IMR-90 (cell line): Measurements from ENCODE around the gene SLC2A13. TPM values are rescaled to one million over a fixed set of nuclear protein-coding genes. Genes with fewer than 3 reads are reported as not detected.

Experiments
- ATAC-seq: fragments of 200-7000 bp; cut with Tn5 transposase; 2 replicates; pipeline ENCODE4 v1.9.1; 2020; ENCODE audit warnings: low read depth, mild to moderate bottlenecking, moderate library complexity
- BruUV-seq: library from RNA; stranded (reverse); fragments of 400-500 nt; replicated peaks from 2 replicates; lab custom pipeline; 2021; lab: Mats Ljungman, UMichigan
- CTCF ChIA-PET: fragments of 300-600 bp; formaldehyde crosslinking; extraction: SDS; loops from one replicate; lab custom pipeline; 2021; ENCODE audit warnings: antibody characterized with exemption; lab: Yijun Ruan, JAX
- POLR2A ChIA-PET: fragments of 300-600 bp; sonication (Branson Sonifier 250); formaldehyde crosslinking; loops from one replicate; lab custom pipeline; 2022; ENCODE audit warnings: antibody characterized with exemption; ENCODE audit not compliant: unreplicated experiment; lab: Charles Lee
- DNase-seq: peaks from one replicate; pipeline ENCODE4 v3.0.0; 2013
- H2AFZ ChIP-seq: replicated peaks from 2 replicates; pipeline ENCODE3; 2013; ENCODE audit warnings: low read length, mild to moderate bottlenecking; ENCODE audit not compliant: poor library complexity
- H2AK5ac ChIP-seq: 2 replicates; pipeline ENCODE4 v1.6.1; 2013; ENCODE audit warnings: low read depth, low read length, inconsistent platforms
- H2AK9ac ChIP-seq: replicated peaks from 2 replicates; pipeline ENCODE3; 2013; ENCODE audit warnings: mild to moderate bottlenecking, low read depth, low read length, moderate library complexity; ENCODE audit not compliant: poor library complexity
- H2BK120ac ChIP-seq: 2 replicates; pipeline ENCODE4 v1.6.1; 2013; ENCODE audit warnings: low read depth, low read length, inconsistent platforms
- H2BK15ac ChIP-seq: 3 replicates; pipeline ENCODE4 v1.6.1; 2013; ENCODE audit warnings: low read depth, low read length, inconsistent platforms
- H2BK20ac ChIP-seq: 2 replicates; pipeline ENCODE4 v1.6.1; 2013; ENCODE audit warnings: low read depth, mild to moderate bottlenecking, inconsistent platforms, low read length, moderate library complexity
- H2BK5ac ChIP-seq: 2 replicates; pipeline ENCODE4 v1.6.1; 2013; ENCODE audit warnings: mild to moderate bottlenecking, low read depth, low read length, inconsistent platforms; ENCODE audit not compliant: poor library complexity, severe bottlenecking
- H3K14ac ChIP-seq: replicated peaks from 2 replicates; pipeline ENCODE4 v1.6.1; 2013; ENCODE audit warnings: low read depth, low read length, inconsistent platforms
- H3K18ac ChIP-seq: 2 replicates; pipeline ENCODE4 v1.6.1; 2013; ENCODE audit warnings: low read depth, low read length, control low read depth
- H3K23ac ChIP-seq: 2 replicates; pipeline ENCODE4 v1.6.1; 2013; ENCODE audit warnings: low read depth, low read length, inconsistent platforms
- H3K27ac ChIP-seq: 2 replicates; pipeline ENCODE4 v1.5.1; 2013; ENCODE audit warnings: mild to moderate bottlenecking, control low read depth, low read length; ENCODE audit not compliant: insufficient read depth
- H3K27me3 ChIP-seq: 2 replicates; pipeline ENCODE4 v1.6.1; 2013; ENCODE audit warnings: low read length; ENCODE audit not compliant: control insufficient read depth, insufficient read depth
- H3K36me3 ChIP-seq: 2 replicates; pipeline ENCODE4 v1.6.1; 2013; ENCODE audit warnings: low read length, mixed read lengths; ENCODE audit not compliant: control insufficient read depth, insufficient read depth
- H3K4ac ChIP-seq: 2 replicates; pipeline ENCODE4 v1.6.1; 2013; ENCODE audit warnings: low read depth, low read length, inconsistent platforms
- H3K4me1 ChIP-seq: 2 replicates; pipeline ENCODE4 v1.6.1; 2013; ENCODE audit warnings: low read length, mixed read lengths; ENCODE audit not compliant: control insufficient read depth, insufficient read depth
- H3K4me2 ChIP-seq: 2 replicates; pipeline ENCODE4 v1.6.1; 2013; ENCODE audit warnings: low read depth, mild to moderate bottlenecking, control low read depth, low read length, moderate library complexity
- H3K4me3 ChIP-seq: 2 replicates; pipeline ENCODE4 v1.5.1; 2013; ENCODE audit warnings: low read depth, mild to moderate bottlenecking, control low read depth, low read length, moderate library complexity; ENCODE audit not compliant: insufficient read depth
- H3K56ac ChIP-seq: 2 replicates; pipeline ENCODE4 v1.6.1; 2013; ENCODE audit warnings: low read length, inconsistent platforms; ENCODE audit not compliant: insufficient read depth; ENCODE audit errors: extremely low read depth
- H3K79me1 ChIP-seq, 2 experiments: 2 replicates each; pipeline ENCODE4 v1.6.1; 2013; ENCODE audit warnings: low read length in 2 of 2, inconsistent platforms in 1 of 2, low read depth in 1 of 2
- H3K9ac ChIP-seq: 2 replicates; pipeline ENCODE4 v1.6.1; 2013; ENCODE audit warnings: low read depth, low read length, control low read depth
- H3K9me1 ChIP-seq: 2 replicates; pipeline ENCODE4 v1.6.1; 2013; ENCODE audit warnings: low read length, inconsistent platforms; ENCODE audit not compliant: insufficient read depth
- H3K9me3 ChIP-seq: 2 replicates; pipeline ENCODE4 v1.6.1; 2013; ENCODE audit warnings: low read length; ENCODE audit not compliant: control insufficient read depth, insufficient read depth
- H4K20me1 ChIP-seq: 2 replicates; pipeline ENCODE4 v1.6.1; 2013; ENCODE audit warnings: low read length, inconsistent platforms; ENCODE audit not compliant: insufficient read depth
- H4K5ac ChIP-seq: 2 replicates; pipeline ENCODE4 v1.6.1; 2013; ENCODE audit warnings: mild to moderate bottlenecking, low read depth, low read length, control low read depth
- H4K8ac ChIP-seq, 2 experiments: 2 replicates each; pipeline ENCODE4 v1.6.1; 2013; ENCODE audit warnings: low read depth in 2 of 2, low read length in 2 of 2, control low read depth in 1 of 2, inconsistent platforms in 1 of 2
- H4K91ac ChIP-seq: 2 replicates; pipeline ENCODE4 v1.6.1; 2013; ENCODE audit warnings: low read depth, low read length, inconsistent platforms; ENCODE audit not compliant: insufficient read depth
- BHLHE40 ChIP-seq: fragments of 150-350 bp; IDR thresholded peaks from 2 replicates; pipeline ENCODE4 v1.6.1; 2016; ENCODE audit warnings: mild to moderate bottlenecking, low read depth, low read length
- CEBPB ChIP-seq: IDR thresholded peaks from 2 replicates; pipeline ENCODE4 v1.6.1; 2012; ENCODE audit warnings: low read depth, low read length, improper control_type of control experiment
- CHD1 ChIP-seq: IDR thresholded peaks from 2 replicates; pipeline ENCODE4 v1.6.1; 2012; ENCODE audit warnings: low read depth, low read length, improper control_type of control experiment
- CTCF ChIP-seq: conservative IDR thresholded peaks from 2 replicates; pipeline ENCODE4 v1.5.1; 2012; ENCODE audit warnings: mild to moderate bottlenecking, low read depth, low read length, improper control_type of control experiment
- ELK1 ChIP-seq: fragments of 150-350 bp; IDR thresholded peaks from 2 replicates; pipeline ENCODE4 v1.6.1; 2016; ENCODE audit warnings: low read depth, mild to moderate bottlenecking, low read length, moderate library complexity, borderline replicate concordance
- FOS ChIP-seq: fragments of 150-350 bp; IDR thresholded peaks from 2 replicates; pipeline ENCODE4 v1.6.1; 2016; ENCODE audit warnings: low read depth, low read length
- MAFK ChIP-seq: IDR thresholded peaks from 2 replicates; pipeline ENCODE4 v1.6.1; 2012; ENCODE audit warnings: low read depth, low read length, improper control_type of control experiment
- MAZ ChIP-seq: IDR thresholded peaks from 2 replicates; pipeline ENCODE4 v1.6.1; 2012; ENCODE audit warnings: low read depth, mild to moderate bottlenecking, low read length, improper control_type of control experiment, moderate library complexity, borderline replicate concordance
- MXI1 ChIP-seq: IDR thresholded peaks from 2 replicates; pipeline ENCODE4 v1.6.1; 2012; ENCODE audit warnings: low read depth, mild to moderate bottlenecking, low read length, moderate library complexity, borderline replicate concordance
- NFE2L2 ChIP-seq: fragments of 150-350 bp; IDR thresholded peaks from 2 replicates; pipeline ENCODE4 v1.6.1; 2016; ENCODE audit warnings: low read depth, mild to moderate bottlenecking, low read length
- POLR2A ChIP-seq: IDR thresholded peaks from 2 replicates; pipeline ENCODE4 v1.6.1; 2012; ENCODE audit warnings: mild to moderate bottlenecking, low read depth, low read length
- RAD21 ChIP-seq: IDR thresholded peaks from 2 replicates; pipeline ENCODE4 v1.6.1; 2012; ENCODE audit warnings: low read length, improper control_type of control experiment
- RCOR1 ChIP-seq: IDR thresholded peaks from 2 replicates; pipeline ENCODE4 v1.6.1; 2012; ENCODE audit warnings: mild to moderate bottlenecking, low read length, improper control_type of control experiment; ENCODE audit not compliant: insufficient replicate concordance
- RFX5 ChIP-seq: IDR thresholded peaks from 2 replicates; pipeline ENCODE4 v1.8.0; 2012; ENCODE audit warnings: low read depth, mild to moderate bottlenecking, low read length, moderate library complexity
- SMC3 ChIP-seq: fragments of 150-350 bp; IDR thresholded peaks from 2 replicates; pipeline ENCODE4 v1.6.1; 2016; ENCODE audit warnings: low read depth, mild to moderate bottlenecking, antibody characterized with exemption, low read length, moderate library complexity
- USF2 ChIP-seq: fragments of 150-350 bp; IDR thresholded peaks from 2 replicates; pipeline ENCODE4 v1.6.1; 2017; ENCODE audit warnings: mild to moderate bottlenecking, antibody characterized with exemption, low read length, low read depth
- WGBS, 2 experiments: methylation state at CpG; one replicate each; pipeline versions ENCODE4 v1.1.5 to v1.1.7; 2013; ENCODE audit warnings: missing lambda C conversion rate in 2 of 2; ENCODE audit not compliant: insufficient read length in 1 of 2; ENCODE audit errors: extremely low coverage in 2 of 2; 5-methylcytosine and 5-hydroxymethylcytosine counted together
- dilution Hi-C: fragments of 300-500 bp; cut with HindIII; formaldehyde crosslinking; loops from one replicate; pipeline ENCODE4 v1.14.3; 2018; ENCODE audit warnings: low sequenced_read_pairs; ENCODE audit not compliant: unreplicated experiment
- in situ Hi-C: fragments of 300-500 bp; cut with MboI; formaldehyde crosslinking; loops from 3 replicates; pipeline ENCODE4 v1.14.3; 2019; ENCODE audit warnings: low sequenced_read_pairs, inconsistent platforms, mixed read lengths
- intact Hi-C: fragments of 100-400 bp; cut with micrococcal nuclease; formaldehyde crosslinking; loops from 2 replicates; pipeline ENCODE4 v1.10.0; 2022
- polyA plus RNA-seq, 3 experiments: library from polyadenylated mRNA; depleted of rRNA; stranded (reverse); fragments of >200 nt; gene quantifications; 2 replicates each; pipeline ENCODE4 v1.2.3, GENCODE V29; 2012; ENCODE audit warnings: low replicate concordance in 1 of 3
- total RNA-seq: library from RNA; depleted of rRNA; stranded (reverse); fragments of >200 nt; gene quantifications from 2 replicates; pipeline ENCODE4 v1.2.3, GENCODE V29; 2012

The SLC2A13 gene
- total and polyA plus RNA-seq, 2 of the 4 experiments (the other 2 are of a cell fraction), result 1.5 to 3.9 TPM

GRCh38 chr12:39872425-39872824, 233.5 kb downstream of the SLC2A13 start:
- H2BK15ac ChIP-seq, result no peak overlapping the region
- H3K18ac ChIP-seq, result no peak overlapping the region
- no peak overlapping the region for H2BK5ac ChIP-seq
- no CpG with 5 or more reads among the region's 3 CpGs for WGBS, 2 experiments
- in situ Hi-C loops (no loop called here), dilution Hi-C loops (no loop called here), intact Hi-C loops (no loop called here)
- H2AK5ac ChIP-seq, result no peak overlapping the region
- no peak overlapping the region for H3K4me3 ChIP-seq
- ChIA-PET CTCF (interaction anchor here (0.6 kb wide), 1 partner anchor 463 kb away, joined by 3 read pairs; no protein-coding TSS in a partner anchor), POLR2A (no interaction called here)
- H4K20me1 ChIP-seq, result no peaks in the 10 kb centered on the region
- no peak overlapping the region for H3K9ac ChIP-seq
- H2BK20ac ChIP-seq, result no peak overlapping the region
- no peak; the same call in 1 of the 2 replicates for ATAC-seq
- no peaks in the 10 kb centered on the region for H3K79me1 ChIP-seq
- H3K4ac ChIP-seq, result no peak overlapping the region
- no peak overlapping the region for H3K23ac ChIP-seq
- H4K8ac ChIP-seq, result no peak overlapping the region
- H3K56ac ChIP-seq, result no peak overlapping the region
- no peak overlapping the region for H2AFZ ChIP-seq
- no peaks in the 10 kb centered on the region for H3K4me1 ChIP-seq
- no peaks in the 10 kb centered on the region for H3K9me3 ChIP-seq
- no peak overlapping the region for H3K4me2 ChIP-seq
- no peaks in the 10 kb centered on the region for H3K36me3 ChIP-seq
- no peak overlapping the region for H2BK120ac ChIP-seq
- TF ChIP-seq RCOR1, result no peak
- no peak for TF ChIP-seq SMC3
- TF ChIP-seq MXI1, result no peak
- no peak for TF ChIP-seq CEBPB
- TF ChIP-seq MAZ, result no peak
- TF ChIP-seq CTCF, result no peak
- no peak for TF ChIP-seq RFX5
- TF ChIP-seq MAFK, result no peak
- TF ChIP-seq USF2, result no peak
- TF ChIP-seq CHD1, result no peak
- no peak for TF ChIP-seq NFE2L2
- TF ChIP-seq FOS, result no peak
- TF ChIP-seq ELK1, result no peak
- no peak for TF ChIP-seq BHLHE40
- TF ChIP-seq RAD21, result no peak
- no peak for TF ChIP-seq POLR2A
- DNase-seq, result no peak
- BruUV-seq, result no TSS peak
- no peak overlapping the region for H3K14ac ChIP-seq
- no peaks in the 10 kb centered on the region for H3K9me1 ChIP-seq
- H3K27ac ChIP-seq, result no peak overlapping the region
- H3K27me3 ChIP-seq, result no peaks in the 10 kb centered on the region
- H4K5ac ChIP-seq, result no peak overlapping the region
- H4K91ac ChIP-seq, result no peak overlapping the region
- H2AK9ac ChIP-seq, result no peak overlapping the region
